Common myeloid progenitor, CD34-positive (primary cell): ENCODE data around the gene OPN1MW3. TPM values are rescaled to one million over a fixed set of nuclear protein-coding genes. Genes with fewer than 3 reads are reported as not detected.
"Not testable (repeated sequence)": the region's sequence is repeated elsewhere in the genome, so short reads cannot be mapped to it uniquely, and the experiment has no call there.

ENCODE experiments used
- CTCF ChIA-PET: fragments of 350-600 bp; sonication (Branson Sonifier 250); formaldehyde crosslinking; loops from one replicate; lab custom pipeline; 2021; ENCODE audit warnings: antibody characterized with exemption; lab: Charles Lee
- POLR2A ChIA-PET: fragments of 350-600 bp; sonication (Branson Sonifier 250); formaldehyde crosslinking; loops from one replicate; lab custom pipeline; 2021; ENCODE audit warnings: antibody characterized with exemption; lab: Charles Lee
- DNase-seq, 3 donors: peaks; one replicate each; pipeline versions ENCODE4 v3.0.0 to v3.0.0-alpha.2; 2013
- H3K27ac ChIP-seq, 2 experiments: 1 replicate in 1 of 2; 2 replicates in 1 of 2; pipeline ENCODE4 v1.7.0; 2013; ENCODE audit warnings: inconsistent platforms in 2 of 2, low read length in 2 of 2, mild to moderate bottlenecking in 2 of 2, low read depth in 1 of 2, moderate library complexity in 1 of 2; ENCODE audit not compliant: severe bottlenecking in 2 of 2, insufficient read depth in 1 of 2, poor library complexity in 1 of 2
- H3K27me3 ChIP-seq, 5 experiments: replicated peaks in 2 of 5; 1 replicate in 3 of 5; 2 replicates in 2 of 5; pipeline versions ENCODE4 v1.6.1 to v1.7.0; 2013; ENCODE audit warnings: low read length in 4 of 5, mild to moderate bottlenecking in 2 of 5, moderate library complexity in 2 of 5, inconsistent platforms in 1 of 5; ENCODE audit not compliant: insufficient read depth in 5 of 5, control insufficient read depth in 4 of 5
- H3K36me3 ChIP-seq, 4 experiments: 1 replicate in 2 of 4; 2 replicates in 2 of 4; pipeline versions ENCODE4 v1.6.1 to v1.7.0; 2013; ENCODE audit warnings: low read length in 3 of 4, control low read depth in 1 of 4, mild to moderate bottlenecking in 1 of 4; ENCODE audit not compliant: control insufficient read depth in 4 of 4, insufficient read depth in 4 of 4
- H3K4me1 ChIP-seq, 4 experiments: 1 replicate in 3 of 4; 2 replicates in 1 of 4; pipeline versions ENCODE4 v1.6.1 to v1.7.1; 2013; ENCODE audit warnings: low read length in 3 of 4, mild to moderate bottlenecking in 3 of 4, control low read depth in 1 of 4, inconsistent platforms in 1 of 4, moderate library complexity in 1 of 4; ENCODE audit not compliant: control insufficient read depth in 4 of 4, insufficient read depth in 4 of 4; ENCODE audit errors: control extremely low read depth in 1 of 4
- H3K4me3 ChIP-seq, 7 experiments: 1 replicate in 4 of 7; 2 replicates in 3 of 7; pipeline versions ENCODE4 v1.5.1 to v1.7.0; 2013; ENCODE audit warnings: mild to moderate bottlenecking in 7 of 7, low read length in 6 of 7, moderate library complexity in 6 of 7, inconsistent platforms in 2 of 7, low read depth in 2 of 7, control low read depth in 1 of 7; ENCODE audit not compliant: insufficient read depth in 4 of 7, control insufficient read depth in 1 of 7; ENCODE audit errors: extremely low read depth in 1 of 7
- H3K9me3 ChIP-seq, 5 experiments: 1 replicate in 4 of 5; 2 replicates in 1 of 5; pipeline versions ENCODE4 v1.6.1 to v1.7.1; 2013; ENCODE audit warnings: low read length in 4 of 5, mild to moderate bottlenecking in 2 of 5, inconsistent platforms in 1 of 5, low read depth in 1 of 5, moderate library complexity in 1 of 5; ENCODE audit not compliant: control insufficient read depth in 4 of 5, insufficient read depth in 2 of 5; ENCODE audit errors: control extremely low read depth in 1 of 5
- WGBS: methylation state at CpG from one replicate; pipeline ENCODE4 v1.1.5; 2013; ENCODE audit not compliant: insufficient coverage; 5-methylcytosine and 5-hydroxymethylcytosine counted together
- polyA plus RNA-seq: library from polyadenylated mRNA; unstranded; fragments of 120-200 nt; gene quantifications from one replicate; pipeline ENCODE4 v1.2.1, GENCODE V29; 2013

OPN1MW3 gene
- polyA plus RNA-seq: not detected

- H3K27me3 ChIP-seq, DNase-seq, H3K36me3 ChIP-seq, H3K4me3 ChIP-seq, H3K4me1 ChIP-seq, H3K27ac ChIP-seq, CTCF ChIA-PET, H3K9me3 ChIP-seq, POLR2A ChIA-PET: not testable (repeated sequence)
- no CpG with 5 or more reads among the region's 17 CpGs for WGBS
Observed at GRCh38 chrX:154257282-154257681, at the start of gene OPN1MW3. OPN1MW3 (plus strand) TSS chrX:154257582; CDS start chrX:154257620, 38 bp downstream.

- H3K9me3 ChIP-seq, H3K4me3 ChIP-seq, H3K36me3 ChIP-seq, H3K27me3 ChIP-seq, H3K4me1 ChIP-seq, CTCF ChIA-PET, H3K27ac ChIP-seq, POLR2A ChIA-PET, DNase-seq: not testable (repeated sequence)
- no CpG with 5 or more reads among the region's 21 CpGs for WGBS
Observed at GRCh38 chrX:154209670-154210418, 47.5 kb upstream of the OPN1MW3 start.

- H3K9me3 ChIP-seq, H3K27ac ChIP-seq, CTCF ChIA-PET, H3K4me1 ChIP-seq, H3K27me3 ChIP-seq, DNase-seq, POLR2A ChIA-PET, H3K4me3 ChIP-seq, H3K36me3 ChIP-seq: not testable (repeated sequence)
- WGBS: no CpG with 5 or more reads among the region's 9 CpGs
Observed at GRCh38 chrX:154211057-154211456, 46.3 kb upstream of the OPN1MW3 start.

GRCh38 chrX:154211499-154211898, 45.9 kb upstream of the OPN1MW3 start:
- H3K4me3 ChIP-seq, CTCF ChIA-PET, H3K27me3 ChIP-seq, H3K27ac ChIP-seq, H3K9me3 ChIP-seq, H3K4me1 ChIP-seq, DNase-seq, H3K36me3 ChIP-seq, POLR2A ChIA-PET: not testable (repeated sequence)
- WGBS: no CpG with 5 or more reads among the region's 10 CpGs

GRCh38 chrX:154219456-154219855, 37.9 kb upstream of the OPN1MW3 start, which contains the start of gene OPN1MW2:
OPN1MW2 (plus strand) TSS chrX:154219756; CDS start chrX:154219816, 60 bp downstream.
- H3K27ac ChIP-seq, H3K36me3 ChIP-seq, DNase-seq, H3K4me3 ChIP-seq, H3K4me1 ChIP-seq, CTCF ChIA-PET, POLR2A ChIA-PET, H3K9me3 ChIP-seq, H3K27me3 ChIP-seq: not testable (repeated sequence)
- WGBS: no CpG with 5 or more reads among the region's 16 CpGs

- CTCF ChIA-PET, POLR2A ChIA-PET, H3K36me3 ChIP-seq, H3K9me3 ChIP-seq, H3K27me3 ChIP-seq, DNase-seq, H3K4me1 ChIP-seq, H3K4me3 ChIP-seq, H3K27ac ChIP-seq: not testable (repeated sequence)
- no CpG with 5 or more reads among the region's 6 CpGs for WGBS
Observed at GRCh38 chrX:154225292-154225691, 32.1 kb upstream of the OPN1MW3 start.

- H3K27ac ChIP-seq, DNase-seq, H3K4me1 ChIP-seq, H3K9me3 ChIP-seq, POLR2A ChIA-PET, H3K27me3 ChIP-seq, H3K36me3 ChIP-seq, H3K4me3 ChIP-seq, CTCF ChIA-PET: not testable (repeated sequence)
- no CpG with 5 or more reads among the region's 9 CpGs for WGBS
Observed at GRCh38 chrX:154226706-154227105, 30.7 kb upstream of the OPN1MW3 start.
